NCI-H774 (cell line): Measurements from ENCODE around the gene SLC35B1.

Experiments
- DNase-seq: peaks from one replicate; lab custom pipeline; 2025; lab: John Stamatoyannopoulos, UW

The SLC35B1 gene

DNA sequence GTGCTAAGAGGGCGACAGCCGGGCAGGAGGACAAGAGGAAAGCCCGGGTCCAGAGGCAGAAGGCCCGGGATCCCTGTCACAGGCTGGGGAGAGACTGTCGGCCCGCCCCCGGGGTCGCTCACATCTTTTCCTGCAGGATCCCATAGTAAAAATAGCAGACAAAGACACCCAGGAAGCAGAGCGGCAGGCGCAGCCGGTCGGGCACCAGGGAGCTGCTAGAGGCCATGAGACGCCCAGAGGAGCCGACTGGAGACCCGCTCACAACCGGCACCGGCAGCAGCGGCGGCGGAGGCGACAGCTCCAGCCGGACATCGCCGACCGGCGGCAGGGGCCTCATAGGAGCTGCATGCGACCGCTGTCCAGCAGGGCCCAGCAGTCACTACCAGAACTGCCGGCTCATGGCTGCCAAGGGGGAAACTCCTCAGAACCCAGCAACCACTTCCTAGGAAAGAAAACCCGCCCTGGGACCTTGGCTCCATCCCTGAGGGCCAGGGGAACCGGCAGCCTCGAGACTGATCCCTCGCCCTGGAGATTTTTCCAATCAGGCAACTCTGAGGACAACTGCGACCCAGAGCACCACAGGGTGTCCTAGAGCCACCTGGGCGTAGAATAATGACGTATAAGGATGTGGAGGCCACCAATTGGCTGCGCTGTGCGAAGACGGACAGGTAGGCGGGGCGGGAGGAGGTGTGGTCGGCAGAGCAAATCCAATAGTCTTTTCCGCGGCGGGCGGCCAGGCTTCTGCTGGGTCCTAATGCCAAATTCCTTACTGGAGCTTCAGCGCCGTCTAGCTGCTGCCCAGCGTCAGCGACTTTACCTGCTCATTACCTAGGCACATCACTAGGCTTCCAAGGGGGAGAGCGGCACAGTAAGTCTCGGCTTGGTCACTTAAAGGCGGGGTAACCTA lies at the start of gene SLC35B1:
SLC35B1 (minus strand) TSS at position 357 of the 907 bp plus-strand sequence; CDS start at position 226, 131 bp downstream.
- DNase-seq = peak; percentile 99

GRCh38 chr17:49757151-49757777 lies 49.5 kb upstream of the SLC35B1 start:
- no peak for DNase-seq

DNA sequence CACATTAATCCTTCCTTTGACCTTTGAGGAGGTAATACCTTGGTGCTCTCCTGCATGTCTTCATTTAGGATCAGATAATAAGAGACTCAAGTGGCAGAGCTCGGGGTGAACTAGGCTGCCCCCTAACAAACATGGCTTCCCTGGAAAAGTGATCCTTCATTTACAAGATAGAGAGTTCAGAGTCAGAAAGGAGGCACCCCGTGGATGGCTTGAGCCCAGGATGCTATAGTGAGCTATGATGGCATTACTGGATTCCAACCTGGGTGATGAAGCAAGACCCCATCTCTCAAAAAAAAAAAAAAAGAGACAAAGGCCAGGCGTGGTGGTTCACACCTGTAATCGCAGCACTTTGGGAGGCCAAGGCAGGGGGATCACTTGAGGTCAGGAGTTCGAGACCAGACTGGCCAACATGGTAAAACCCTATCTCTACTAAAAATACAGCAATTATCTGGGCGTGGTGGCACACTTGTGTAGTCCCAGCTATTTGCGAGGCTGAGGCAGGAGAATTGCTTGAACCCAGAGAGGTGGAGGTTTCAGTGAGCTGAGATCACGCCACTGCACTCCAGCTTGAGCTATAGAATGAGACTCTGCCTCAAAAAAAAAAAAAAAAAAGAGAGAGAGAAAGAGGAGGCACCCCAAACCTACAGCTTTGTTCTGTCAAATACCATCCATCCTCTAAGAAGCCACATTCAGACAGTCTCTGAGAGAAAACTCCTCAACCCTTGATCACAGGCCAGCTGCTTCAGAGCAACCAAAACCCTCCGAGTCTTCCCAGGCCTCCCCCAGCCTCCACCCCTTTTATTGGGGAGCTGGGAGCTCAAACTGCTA lies 48.8 kb upstream of the SLC35B1 start:
- no peak for DNase-seq

DNA sequence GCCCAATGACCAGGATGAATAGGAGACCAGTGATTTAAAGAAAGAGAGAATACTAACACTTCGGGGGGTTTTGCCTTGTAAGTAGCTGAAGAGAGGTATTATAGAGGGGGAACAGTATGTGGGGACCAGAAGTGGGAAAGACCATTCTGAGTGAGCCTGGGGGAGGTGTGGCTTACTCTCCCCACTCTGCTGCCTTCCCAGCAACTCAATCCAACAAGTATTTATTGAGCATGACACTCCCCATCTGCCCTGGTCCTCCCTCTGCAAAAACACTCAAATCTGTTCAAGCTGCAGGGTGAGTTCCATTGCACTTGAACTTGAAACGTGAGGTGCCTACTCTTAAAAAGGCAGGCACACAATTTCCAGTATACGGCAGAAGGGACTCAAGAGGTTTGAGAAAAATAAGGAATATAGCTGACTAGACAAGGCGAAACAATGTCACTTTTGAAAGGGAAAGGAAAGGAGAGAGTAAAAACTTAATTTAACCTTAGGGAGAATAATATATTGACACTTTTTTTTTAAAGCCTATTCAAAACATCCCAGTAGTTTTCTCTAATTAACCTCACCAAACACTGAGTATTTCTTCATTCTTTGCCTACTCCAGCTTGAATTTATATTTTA lies 48.0 kb upstream of the SLC35B1 start:
- DNase-seq = no peak

DNA sequence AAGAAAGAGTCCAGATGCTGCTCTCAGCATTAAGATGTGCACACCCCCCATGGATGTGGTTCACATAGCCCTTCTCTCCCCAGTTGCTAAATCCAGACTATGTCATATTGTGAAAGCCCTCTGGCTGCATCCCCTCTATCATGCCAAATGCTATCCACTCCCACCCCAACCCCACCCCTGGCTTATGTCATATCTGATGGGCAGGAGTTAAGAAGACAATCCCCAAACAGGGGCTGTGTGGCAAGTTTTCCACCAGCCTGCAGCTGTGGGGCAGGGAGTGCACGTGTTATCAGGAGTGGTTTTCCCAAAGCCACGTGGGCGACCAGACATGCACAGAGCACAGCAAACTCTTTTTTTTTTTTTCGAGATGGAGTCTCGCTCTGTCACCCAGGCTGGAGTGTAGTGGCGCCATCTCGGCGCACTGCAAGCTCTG lies 46.2 kb upstream of the SLC35B1 start:
- no peak for DNase-seq

DNA sequence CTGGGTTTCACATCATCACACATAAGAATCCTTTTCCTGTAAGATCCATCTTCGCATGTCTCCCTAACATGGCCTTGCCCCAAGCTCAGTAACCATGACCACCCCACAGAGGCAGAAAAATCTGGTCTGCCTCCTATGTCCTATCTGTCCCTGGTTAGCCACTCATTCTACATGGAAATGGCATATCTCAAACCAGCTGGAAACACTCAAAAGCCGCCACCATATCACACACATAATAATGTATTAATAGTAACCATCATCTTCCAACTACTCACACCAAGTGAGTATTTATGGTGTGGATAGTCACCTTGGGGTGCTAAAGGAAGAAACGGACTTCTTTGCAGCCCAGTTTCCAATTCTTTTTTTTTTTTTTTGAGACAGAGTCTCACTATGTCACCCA lies 44.7 kb upstream of the SLC35B1 start:
- no peak for DNase-seq

DNA sequence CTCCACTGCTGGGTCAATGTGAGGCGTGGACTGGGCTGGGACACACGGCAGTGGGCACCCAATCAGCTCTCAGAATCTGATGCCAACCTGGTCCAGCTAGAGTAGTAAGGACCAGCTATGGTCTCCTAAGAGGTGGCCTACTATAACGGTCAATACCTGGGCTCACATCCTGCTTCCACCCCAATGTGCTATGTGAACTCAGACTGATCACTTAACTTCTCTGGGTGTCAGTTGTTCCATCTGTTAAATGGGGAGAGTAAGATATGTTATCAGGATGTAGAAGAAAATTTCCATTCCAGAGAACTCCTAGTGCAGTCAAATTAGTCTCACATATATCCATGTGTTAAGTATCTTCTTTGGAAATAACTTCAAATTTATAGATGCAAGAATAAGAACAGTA lies 42.0 kb upstream of the SLC35B1 start:
- DNase-seq = no peak

DNA sequence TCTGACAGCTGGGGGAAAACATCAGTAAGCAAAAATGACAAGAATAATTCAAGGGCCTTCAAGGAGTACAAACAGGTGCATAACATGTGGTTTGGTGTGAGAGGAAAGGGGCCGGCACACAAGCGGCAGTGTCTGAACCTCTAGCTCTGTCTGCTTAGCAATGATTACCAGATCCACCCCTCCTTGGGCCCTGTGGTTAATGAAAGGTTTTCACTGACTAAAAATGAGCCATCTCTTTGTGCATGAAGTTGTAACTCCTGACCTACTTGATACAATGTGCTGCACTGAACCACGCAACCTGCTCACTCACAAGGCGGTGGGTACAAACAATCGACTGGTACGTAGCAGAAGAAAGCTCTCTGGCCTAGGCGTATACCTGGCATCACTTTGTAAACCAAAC lies 41.0 kb upstream of the SLC35B1 start:
- no peak for DNase-seq

DNA sequence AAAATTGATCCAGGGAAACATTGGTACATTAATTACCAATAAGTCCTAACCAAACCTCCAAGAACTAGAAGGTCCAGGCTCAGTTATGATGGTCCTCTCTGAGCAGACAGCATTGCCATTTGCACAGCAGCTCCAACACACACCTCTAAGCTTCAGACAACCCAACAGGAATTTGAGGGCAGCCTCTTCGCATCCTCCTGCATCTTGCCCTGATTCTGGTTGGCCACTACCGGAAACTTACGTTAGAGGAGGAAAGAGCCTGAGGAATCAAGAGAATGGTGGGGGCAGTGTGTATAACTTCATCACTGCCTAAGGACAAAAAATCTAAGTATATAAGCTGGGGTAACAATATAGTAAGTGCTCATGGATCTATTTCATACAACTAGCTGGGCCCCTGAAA lies 40.5 kb upstream of the SLC35B1 start:
- DNase-seq = no peak

DNA sequence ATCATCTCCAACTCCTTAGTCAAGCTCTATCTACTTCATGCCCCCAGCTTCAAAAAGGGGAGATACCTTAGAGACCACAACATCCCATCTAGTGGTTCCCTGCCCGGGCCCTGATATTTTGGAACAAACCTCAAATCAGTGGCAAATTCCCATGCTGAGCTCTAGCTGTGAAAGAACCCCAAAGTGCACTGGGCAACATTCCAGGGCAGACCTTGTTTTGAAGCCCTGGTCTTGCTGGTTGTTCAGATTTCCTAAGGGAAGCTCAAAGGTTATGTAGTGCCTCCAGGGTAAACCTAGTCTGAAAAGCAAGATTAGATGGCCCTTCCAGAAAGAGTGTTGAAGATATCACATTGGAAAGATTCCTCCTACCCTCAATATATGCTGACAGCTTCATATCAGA lies 39.9 kb upstream of the SLC35B1 start:
- DNase-seq = no peak

DNA sequence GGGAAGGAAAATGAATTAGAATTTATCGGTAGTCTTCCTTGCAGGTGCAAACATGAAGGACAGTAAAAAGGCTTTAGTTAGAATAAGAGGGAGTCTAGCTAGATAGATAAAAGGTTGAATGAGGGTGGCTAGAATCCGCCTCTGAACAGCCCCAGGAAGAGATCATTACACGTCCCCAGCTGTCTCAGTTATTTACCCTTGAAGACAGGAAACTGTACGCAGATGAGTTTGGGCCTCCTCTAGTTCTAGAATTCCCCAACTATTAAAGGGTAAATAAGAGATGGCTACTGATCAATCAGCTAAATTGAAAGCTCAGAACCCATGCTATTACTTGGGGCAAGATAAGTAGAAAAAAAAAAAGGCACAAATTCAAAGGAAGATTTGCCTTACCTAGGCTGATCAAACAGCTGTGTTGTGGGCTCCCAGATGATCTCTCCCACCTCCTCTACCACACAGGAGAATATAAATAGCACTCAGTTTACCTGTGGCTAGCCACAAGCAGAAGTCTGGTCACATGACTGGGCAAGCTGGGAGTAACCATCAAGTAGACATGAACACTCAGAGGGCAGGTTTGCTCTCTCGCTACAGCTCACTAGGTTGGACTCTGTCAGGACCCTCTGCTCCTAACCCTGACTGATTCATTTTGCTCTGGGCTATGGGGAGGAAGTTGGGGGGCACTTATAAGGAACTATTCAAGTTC lies 39.2 kb upstream of the SLC35B1 start:
- DNase-seq = no peak

- no peak for DNase-seq
Observed at GRCh38 chr17:49745175-49746139, 37.7 kb upstream of the SLC35B1 start.

DNA sequence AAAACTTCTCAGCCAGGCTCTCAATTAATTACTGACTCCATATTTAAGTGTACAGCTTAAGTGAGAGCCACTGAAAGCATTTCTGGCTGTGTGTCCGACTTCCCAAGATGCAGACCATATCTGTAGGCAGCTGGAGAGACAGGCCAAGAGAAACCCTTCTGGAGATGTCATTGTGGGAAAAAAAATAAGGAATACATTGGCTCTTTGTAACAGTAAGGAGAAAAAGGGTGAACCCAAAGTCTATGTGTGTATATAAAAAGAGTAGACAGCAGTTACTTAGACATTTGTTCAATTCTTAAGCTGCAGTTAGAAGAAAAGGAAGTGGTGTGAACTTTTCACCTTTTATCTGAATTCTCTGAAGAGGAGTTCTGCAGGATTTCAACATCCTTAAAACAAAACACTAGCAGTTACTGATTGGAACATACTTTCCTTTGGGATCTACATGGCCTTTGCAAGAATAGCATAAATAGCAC lies 34.4 kb upstream of the SLC35B1 start:
- DNase-seq = no peak

GRCh38 chr17:49741692-49742076 lies 33.9 kb upstream of the SLC35B1 start:
- DNase-seq = no peak

- no peak for DNase-seq
Observed at GRCh38 chr17:49741009-49741691, 33.4 kb upstream of the SLC35B1 start.

DNA sequence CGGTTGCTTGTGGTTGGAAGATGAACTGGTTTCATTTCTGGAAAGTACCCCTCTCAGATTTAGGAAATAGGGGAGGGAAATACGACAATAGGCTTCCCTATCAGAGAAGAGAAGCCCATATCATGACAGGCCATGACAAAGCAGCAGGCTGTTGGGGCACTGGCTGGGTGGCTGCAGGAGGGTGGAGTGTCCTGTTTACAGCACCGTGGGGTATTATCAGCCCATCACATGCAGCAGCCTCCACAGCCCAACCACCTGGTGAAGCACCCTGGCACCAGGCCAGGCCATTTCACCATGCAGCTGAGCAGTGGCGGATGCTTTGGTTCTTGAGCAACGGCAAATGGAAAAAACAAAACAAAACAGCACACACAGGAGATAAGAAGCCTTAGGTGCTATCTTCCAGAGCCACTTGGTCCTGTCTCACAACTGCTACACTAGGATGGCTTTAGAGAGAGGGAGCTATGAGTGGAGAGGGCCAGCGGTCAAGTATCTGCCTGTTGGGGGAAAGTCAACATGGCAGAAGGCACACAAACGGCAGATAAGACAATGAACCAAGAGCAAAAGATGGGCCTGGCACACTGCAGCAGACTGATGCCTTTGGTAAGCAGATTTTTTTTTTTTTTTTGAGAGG lies 32.0 kb upstream of the SLC35B1 start:
- peak; percentile 86 for DNase-seq

GRCh38 chr17:49738456-49739163 lies 30.8 kb upstream of the SLC35B1 start:
- DNase-seq = no peak
